ENCODE measurements around the gene SSR4.

GRCh38 chrX:153813161-153813560, 18.7 kb downstream of the SSR4 start:
- TF ChIP-seq ZNF585B (tag by site-specific recombination; IDR thresholded peaks at IDR 0.05) (no peak), REST (tag by site-specific recombination; IDR thresholded peaks at IDR 0.05) (no peak), ZNF544 (tag by site-specific recombination; IDR thresholded peaks at IDR 0.05) (no peak), ZNF433 (tag by site-specific recombination; IDR thresholded peaks at IDR 0.05; ENCODE audit: low read depth) (no peak), ZBTB7A (tag by site-specific recombination; IDR thresholded peaks at IDR 0.05; ENCODE audit: low read depth) (no peak), CTCF (tag by site-specific recombination; IDR thresholded peaks at IDR 0.05) (no peak), ZNF747 (tag by site-specific recombination; IDR thresholded peaks at IDR 0.05) (no peak)
